GM12878 (cell line): Measurements from ENCODE around the gene BCO1. TPM values are rescaled to one million over a fixed set of nuclear protein-coding genes. Genes with fewer than 3 reads are reported as not detected.

Source experiments
- ATAC-seq: fragments of 200-7000 bp; cut with Tn5 transposase; 3 replicates; pipeline ENCODE4 v1.9.1; 2020; ENCODE audit warnings: mild to moderate bottlenecking, moderate library complexity
- BruUV-seq: library from RNA; stranded (reverse); fragments of 400-500 nt; replicated peaks from 2 replicates; lab custom pipeline; 2021; lab: Mats Ljungman, UMichigan
- CTCF ChIA-PET: fragments of 300-600 bp; sonication (Branson Sonifier 250); formaldehyde crosslinking; extraction: SDS; loops from one replicate; lab custom pipeline; 2021; ENCODE audit warnings: inconsistent platforms; lab: Yijun Ruan, JAX
- POLR2A ChIA-PET: fragments of 350-600 bp; formaldehyde crosslinking; extraction: SDS; loops from one replicate; lab custom pipeline; 2021; ENCODE audit warnings: inconsistent platforms; lab: Charles Lee
- RAD21 ChIA-PET: fragments of 300-600 bp; sonication (Branson Sonifier 250); formaldehyde crosslinking; loops from one replicate; lab custom pipeline; 2023; ENCODE audit warnings: antibody characterized with exemption; ENCODE audit not compliant: unreplicated experiment; lab: Charles Lee
- SMC1A ChIA-PET: fragments of 300-600 bp; sonication (Branson Sonifier 250); formaldehyde crosslinking; loops from one replicate; lab custom pipeline; 2023; ENCODE audit not compliant: unreplicated experiment, uncharacterized antibody; lab: Charles Lee
- DNase-seq: peaks from one replicate; pipeline ENCODE4 v3.0.0-alpha.2; 2011; ENCODE audit warnings: low read depth, low spot score
- FAIRE-seq: peaks from 3 replicates; lab custom pipeline; 2011; peaks lifted over from hg19 to GRCh38; lab: Jason Lieb, UNC
- H2AFZ ChIP-seq: 2 replicates; pipeline ENCODE4 v1.6.0; 2011; ENCODE audit warnings: low read depth, low read length, control low read depth; ENCODE audit not compliant: control insufficient read depth
- H3K27ac ChIP-seq: 2 replicates; pipeline ENCODE4 v1.5.1; 2011; ENCODE audit warnings: control low read depth; ENCODE audit not compliant: control insufficient read depth, insufficient read depth
- H3K27me3 ChIP-seq, 2 experiments: replicated peaks in 1 of 2; 2 replicates each; pipeline versions ENCODE4 v1.6.0 to v1.6.1; 2011; ENCODE audit warnings: low read length in 1 of 2; ENCODE audit not compliant: control insufficient read depth in 2 of 2, insufficient read depth in 2 of 2
- H3K36me3 ChIP-seq, 2 experiments: 2 replicates each; pipeline ENCODE4 v1.5.1; 2011; ENCODE audit warnings: low read length in 1 of 2; ENCODE audit not compliant: control insufficient read depth in 2 of 2, insufficient read depth in 2 of 2
- H3K4me1 ChIP-seq: 2 replicates; pipeline ENCODE4 v1.6.1; 2011; ENCODE audit warnings: mild to moderate bottlenecking, low read length, moderate library complexity, mixed read lengths; ENCODE audit not compliant: control insufficient read depth, insufficient read depth
- H3K4me2 ChIP-seq: 2 replicates; pipeline ENCODE4 v1.6.0; 2011; ENCODE audit warnings: control low read depth; ENCODE audit not compliant: control insufficient read depth, insufficient read depth
- H3K4me3 ChIP-seq: fragments of 200-600 bp; sonication (generic); 2 replicates; pipeline ENCODE4 v1.5.1; 2016
- H3K79me2 ChIP-seq: 2 replicates; pipeline ENCODE4 v1.6.0; 2011; ENCODE audit warnings: low read length; ENCODE audit not compliant: control insufficient read depth, insufficient read depth
- H3K9ac ChIP-seq: 2 replicates; pipeline ENCODE4 v1.8.0; 2011; ENCODE audit warnings: low read length, control low read depth, mixed read lengths; ENCODE audit not compliant: control insufficient read depth, insufficient read depth
- H3K9me3 ChIP-seq: replicated peaks from 3 replicates; pipeline ENCODE4 v1.5.1; 2011; ENCODE audit warnings: mild to moderate bottlenecking, low read length; ENCODE audit not compliant: control insufficient read depth, insufficient read depth
- H4K20me1 ChIP-seq: 2 replicates; pipeline ENCODE4 v1.6.0; 2011; ENCODE audit not compliant: control insufficient read depth, insufficient read depth
- BCL3 ChIP-seq: IDR thresholded peaks from 2 replicates; pipeline ENCODE4 v1.6.1; 2011; ENCODE audit warnings: borderline replicate concordance, low read depth, mild to moderate bottlenecking, moderate library complexity, low read length; ENCODE audit not compliant: insufficient read depth, poor library complexity, severe bottlenecking
- ETV6 ChIP-seq, 2 experiments: fragments of 450-650 bp in 1 of 2; IDR thresholded peaks in 1 of 2; conservative IDR thresholded peaks in 1 of 2; 2 replicates each; pipeline ENCODE4 v1.6.1; 2014; ENCODE audit warnings: antibody characterized with exemption in 1 of 2, borderline replicate concordance in 1 of 2, low read depth in 1 of 2, mild to moderate bottlenecking in 1 of 2, moderate library complexity in 1 of 2
- HDGF ChIP-seq: fragments of 450-650 bp; IDR thresholded peaks from 2 replicates; pipeline ENCODE4 v1.6.1; 2016; ENCODE audit warnings: antibody characterized with exemption
- MTA3 ChIP-seq: IDR thresholded peaks from 2 replicates; pipeline ENCODE4 v1.6.1; 2012; ENCODE audit warnings: low read length, inconsistent platforms, borderline replicate concordance
- NFYA ChIP-seq: IDR thresholded peaks from 2 replicates; pipeline ENCODE4 v1.6.1; 2011; ENCODE audit warnings: low read depth, mild to moderate bottlenecking, low read length, improper control_type of control experiment, borderline replicate concordance
- RBBP5 ChIP-seq: fragments of 200-600 bp; sonication (generic); conservative IDR thresholded peaks from 2 replicates; pipeline ENCODE4 v1.6.1; 2016
- RELA ChIP-seq: fragments of 450-650 bp; IDR thresholded peaks from 2 replicates; pipeline ENCODE4 v1.8.0; 2014; ENCODE audit warnings: borderline replicate concordance; ENCODE audit not compliant: partially characterized antibody
- SKIL ChIP-seq: fragments of 450-650 bp; IDR thresholded peaks from 2 replicates; pipeline ENCODE4 v1.6.1; 2017; ENCODE audit warnings: mild to moderate bottlenecking, low read depth, inconsistent platforms; ENCODE audit not compliant: poor library complexity, severe bottlenecking
- SUZ12 ChIP-seq: fragments of 200-600 bp; sonication (generic); IDR thresholded peaks from one replicate; pipeline ENCODE4 v1.6.1; 2018; ENCODE audit warnings: antibody characterized with exemption, mild to moderate bottlenecking; ENCODE audit not compliant: unreplicated experiment
- TAF1 ChIP-seq: IDR thresholded peaks from 2 replicates; pipeline ENCODE4 v1.6.1; 2011; ENCODE audit warnings: mild to moderate bottlenecking, low read depth, low read length, borderline replicate concordance
- TCF3 ChIP-seq: IDR thresholded peaks from 2 replicates; pipeline ENCODE4 v1.6.1; 2012; ENCODE audit warnings: low read depth, mild to moderate bottlenecking, low read length, borderline replicate concordance; ENCODE audit not compliant: insufficient read depth
- ZBTB33 ChIP-seq: fragments of 450-650 bp; IDR thresholded peaks from 2 replicates; pipeline ENCODE4 v1.6.1; 2017; ENCODE audit warnings: mild to moderate bottlenecking
- ZNF384 ChIP-seq: IDR thresholded peaks from 2 replicates; pipeline ENCODE4 v1.6.1; 2012; ENCODE audit warnings: low read depth, mild to moderate bottlenecking, low read length, improper control_type of control experiment, borderline replicate concordance
- WGBS: methylation state at CpG from one replicate; pipeline ENCODE4 v1.1.6; 2016; ENCODE audit warnings: low lambda C conversion rate; ENCODE audit not compliant: insufficient replicate concordance, insufficient coverage; ENCODE audit errors: missing lambda C conversion rate; 5-methylcytosine and 5-hydroxymethylcytosine counted together
- in situ Hi-C: fragments of 300-500 bp; cut with MboI; formaldehyde crosslinking; loops from 9 replicates; pipeline ENCODE4 v1.14.3; 2018; ENCODE audit warnings: mixed read lengths
- intact Hi-C: fragments of 100-400 bp; cut with micrococcal nuclease; formaldehyde crosslinking; loops from one replicate; pipeline ENCODE4 v1.14.2; 2022; ENCODE audit not compliant: unreplicated experiment
- polyA plus RNA-seq, 11 experiments: library from polyadenylated mRNA; depleted of rRNA in 4 of 11; unstranded in 6 of 11; stranded (reverse) in 5 of 11; fragments of >200 nt; fragmentation: Nextera tagmentation in 4 of 11; fragmentation: Illumina TruSeq in 1 of 11; extraction: Ambion mirVana in 4 of 11; extraction: Trizol in 1 of 11; gene quantifications; 1 replicate in 1 of 11; 2 replicates in 10 of 11; pipeline versions ENCODE4 v1.2.1 to v1.2.3, GENCODE V29; 2011 to 2016; ENCODE audit warnings: inconsistent platforms in 2 of 11, missing spikeins in 2 of 11, low read depth in 1 of 11
- total RNA-seq, 4 experiments: library from RNA; depleted of rRNA in 3 of 4; stranded (reverse); fragments of >200 nt in 3 of 4; fragmentation: Illumina TruSeq in 1 of 4; extraction: Trizol in 1 of 4; gene quantifications; 2 replicates each; pipeline versions ENCODE4 v1.2.1 to v1.2.3, GENCODE V29; 2013 to 2021

BCO1 gene
- total and polyA plus RNA-seq, 10 of the 15 experiments (the other 5 are each of a cell fraction or from before 2014, with no cell fraction given) = 0.09 to 0.21 (median 0.14) TPM; not detected in 7

- no peak for TF ChIP-seq HDGF
- TF ChIP-seq TAF1 = no peak
- no peak for TF ChIP-seq ETV6 (conservative IDR thresholded peaks at IDR 0.05 in 1 of 2, IDR thresholded peaks at IDR 0.05 in 1 of 2; ENCODE audit: borderline replicate concordance in 1 of 2, low read depth in 1 of 2)
- no peak for TF ChIP-seq ZNF384
- no peak for TF ChIP-seq TCF3
- no peak for TF ChIP-seq ZBTB33
- no peak for TF ChIP-seq NFYA
- TF ChIP-seq MTA3 = no peak
- TF ChIP-seq SUZ12 = no peak
- TF ChIP-seq RELA = no peak
- TF ChIP-seq BCL3 = no peak
- TF ChIP-seq SKIL = no peak
- no peak for TF ChIP-seq RBBP5
- ChIA-PET CTCF (interaction anchor here (2.0 kb wide), 1 partner anchor 28 kb away, joined by 6 read pairs; no protein-coding TSS in a partner anchor), POLR2A (no interaction called here), SMC1A (no interaction called here), RAD21 (interaction anchor here (0.7 kb wide), 1 partner anchor 132 kb away, joined by 3 read pairs; no protein-coding TSS in a partner anchor)
- ATAC-seq = no peak
- Histone ChIP-seq H3K27ac (no peak overlapping the region), H3K27me3 (no peaks in the 10 kb centered on the region), H3K9ac (no peak overlapping the region), H3K79me2 (no peaks in the 10 kb centered on the region; the same call in 1 of the 2 replicates), H3K9me3 (no peaks in the 10 kb centered on the region), H3K4me2 (no peak overlapping the region), H4K20me1 (no peaks in the 10 kb centered on the region), H3K4me3 (no peak overlapping the region), H3K4me1 (peaks cover 4% of the 10 kb centered on the region), H3K36me3 (no peaks in the 10 kb centered on the region), H2AFZ (no peak overlapping the region)
- WGBS = 93% methylated on average over 5 of the region's 5 CpGs
- DNase-seq = no peak
- in situ Hi-C loops (no loop called here), intact Hi-C loops (no loop called here)
- FAIRE-seq = no peak
- no TSS peak for BruUV-seq
These were observed 98.6 kb downstream of the BCO1 start for GRCh38 chr16:81337097-81337496.
